Smooth muscle cell (in vitro differentiated cells): Measurements from ENCODE around the gene USP17L27. TPM values are rescaled to one million over a fixed set of nuclear protein-coding genes. Genes with fewer than 3 reads are reported as not detected.
A peak's percentile ranks its signal among the peaks of the same experiment; 100 is the strongest.
"Not testable (repeated sequence)": the region's sequence is repeated elsewhere in the genome, so short reads cannot be mapped to it uniquely, and the experiment has no call there.

Experiments used
- DNase-seq: peaks from one replicate; lab custom pipeline; 2025; ENCODE audit not compliant: unreplicated experiment; lab: John Stamatoyannopoulos, UW
- H2AFZ ChIP-seq: fragments of 200-600 bp; sonication (generic); 2 replicates; pipeline ENCODE4 v1.6.0; 2016; ENCODE audit warnings: antibody characterized with exemption, low read depth, mild to moderate bottlenecking
- H3F3A ChIP-seq: fragments of 200-600 bp; sonication (generic); 2 replicates; pipeline ENCODE4 v1.6.0; 2017; ENCODE audit warnings: antibody characterized with exemption, low read depth
- H3K27ac ChIP-seq: fragments of 200-600 bp; sonication (generic); 2 replicates; pipeline ENCODE4 v1.5.1; 2016; ENCODE audit warnings: low read depth, mild to moderate bottlenecking
- H3K27me3 ChIP-seq: fragments of 200-600 bp; sonication (generic); 2 replicates; pipeline ENCODE4 v1.6.1; 2016; ENCODE audit warnings: low read depth, mild to moderate bottlenecking
- H3K36me3 ChIP-seq: fragments of 200-600 bp; sonication (generic); 2 replicates; pipeline ENCODE4 v1.5.1; 2016; ENCODE audit warnings: low read depth
- H3K4me1 ChIP-seq: fragments of 200-600 bp; sonication (generic); 2 replicates; pipeline ENCODE4 v1.5.1; 2016; ENCODE audit warnings: low read depth
- H3K4me2 ChIP-seq: fragments of 200-600 bp; sonication (generic); 2 replicates; pipeline ENCODE4 v1.6.0; 2016; ENCODE audit warnings: mild to moderate bottlenecking
- H3K4me3 ChIP-seq: fragments of 200-600 bp; sonication (generic); 2 replicates; pipeline ENCODE4 v1.5.1; 2016; ENCODE audit warnings: mild to moderate bottlenecking
- H3K79me2 ChIP-seq: fragments of 200-600 bp; sonication (generic); 2 replicates; pipeline ENCODE4 v1.6.0; 2016; ENCODE audit warnings: low read depth, mild to moderate bottlenecking
- H3K9ac ChIP-seq: fragments of 200-600 bp; sonication (generic); 2 replicates; pipeline ENCODE4 v1.6.0; 2016; ENCODE audit warnings: low read depth
- H3K9me3 ChIP-seq: fragments of 200-600 bp; sonication (generic); replicated peaks from 2 replicates; pipeline ENCODE4 v1.5.1; 2016; ENCODE audit warnings: low read depth
- H4K20me1 ChIP-seq: fragments of 200-600 bp; sonication (generic); 2 replicates; pipeline ENCODE4 v1.6.0; 2016; ENCODE audit warnings: low read depth
- WGBS: methylation state at CpG from one replicate; pipeline ENCODE4 v1.1.7; 2016; ENCODE audit warnings: low lambda C conversion rate; 5-methylcytosine and 5-hydroxymethylcytosine counted together
- polyA plus RNA-seq: library from polyadenylated mRNA; unstranded; fragments of >200 nt; fragmentation: Nextera tagmentation; extraction: Ambion mirVana; gene quantifications from 2 replicates; pipeline ENCODE4 v1.2.1, GENCODE V29; 2016
- total RNA-seq: library from RNA; depleted of rRNA; stranded (reverse); fragments of >200 nt; gene quantifications from 2 replicates; pipeline ENCODE4 v1.2.3, GENCODE V29; 2014
- TF ChIP-seq, protein P1 (sequence below): fragments of 200-600 bp; sonication (generic); IDR thresholded peaks from 2 replicates; pipeline ENCODE4 v1.5.1; 2017; ENCODE audit warnings: borderline replicate concordance, mild to moderate bottlenecking, antibody characterized with exemption; ENCODE audit not compliant: insufficient read depth, poor library complexity, severe bottlenecking

USP17L27 gene
- total and polyA plus RNA-seq, 2 experiments from 2014 or later: not detected

GRCh38 chr4:9362829-9363228, 18.9 kb downstream of the USP17L27 start, which contains the start of gene USP17L30:
Gene USP17L30, plus strand, starts transcription at chr4:9363129. Its CDS starts 0 bp downstream, at chr4:9363129.
- not testable (repeated sequence) for H4K20me1 ChIP-seq, H3K36me3 ChIP-seq, H3K27me3 ChIP-seq, H3K9ac ChIP-seq, DNase-seq, H3K4me2 ChIP-seq, H3K4me3 ChIP-seq, H2AFZ ChIP-seq, H3F3A ChIP-seq, H3K79me2 ChIP-seq, H3K4me1 ChIP-seq, H3K9me3 ChIP-seq, H3K27ac ChIP-seq
- no CpG with 5 or more reads among the region's 15 CpGs for WGBS

DNA sequence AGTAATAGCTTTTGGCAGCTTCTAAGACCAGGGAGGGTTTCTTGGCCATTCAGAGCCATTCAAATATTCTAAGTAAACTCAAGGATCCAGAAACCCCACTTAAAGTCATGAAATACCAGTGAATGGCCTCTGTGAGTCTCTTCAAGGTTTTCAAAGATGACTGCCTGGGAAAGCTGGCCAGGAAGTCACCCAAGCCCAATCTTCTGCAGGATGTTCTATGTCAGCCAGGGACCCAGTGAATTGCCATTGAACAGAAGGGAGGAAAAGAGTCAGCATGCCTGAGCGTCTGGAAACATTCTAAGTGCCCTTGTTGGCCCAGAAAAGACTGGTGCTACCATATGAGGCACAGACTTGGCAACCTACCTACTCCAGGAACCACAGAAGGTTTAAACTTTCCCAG, 35.9 kb downstream of the USP17L27 start:
- WGBS: 29% methylated on average over 1 of the region's 1 CpG
- not testable (repeated sequence) for H2AFZ ChIP-seq, H3K79me2 ChIP-seq, H3K9me3 ChIP-seq, H3K4me3 ChIP-seq, H4K20me1 ChIP-seq, H3K27me3 ChIP-seq, H3F3A ChIP-seq, H3K36me3 ChIP-seq, H3K27ac ChIP-seq, H3K4me1 ChIP-seq, H3K9ac ChIP-seq, H3K4me2 ChIP-seq, DNase-seq

- not testable (repeated sequence) for H3F3A ChIP-seq, H3K9ac ChIP-seq, H3K79me2 ChIP-seq, H3K27me3 ChIP-seq, H3K9me3 ChIP-seq, H3K4me1 ChIP-seq, H3K27ac ChIP-seq, DNase-seq, H3K36me3 ChIP-seq, H4K20me1 ChIP-seq
- peak overlapping the region; percentile 85 for H2AFZ ChIP-seq
- TF ChIP-seq, protein P1, sequence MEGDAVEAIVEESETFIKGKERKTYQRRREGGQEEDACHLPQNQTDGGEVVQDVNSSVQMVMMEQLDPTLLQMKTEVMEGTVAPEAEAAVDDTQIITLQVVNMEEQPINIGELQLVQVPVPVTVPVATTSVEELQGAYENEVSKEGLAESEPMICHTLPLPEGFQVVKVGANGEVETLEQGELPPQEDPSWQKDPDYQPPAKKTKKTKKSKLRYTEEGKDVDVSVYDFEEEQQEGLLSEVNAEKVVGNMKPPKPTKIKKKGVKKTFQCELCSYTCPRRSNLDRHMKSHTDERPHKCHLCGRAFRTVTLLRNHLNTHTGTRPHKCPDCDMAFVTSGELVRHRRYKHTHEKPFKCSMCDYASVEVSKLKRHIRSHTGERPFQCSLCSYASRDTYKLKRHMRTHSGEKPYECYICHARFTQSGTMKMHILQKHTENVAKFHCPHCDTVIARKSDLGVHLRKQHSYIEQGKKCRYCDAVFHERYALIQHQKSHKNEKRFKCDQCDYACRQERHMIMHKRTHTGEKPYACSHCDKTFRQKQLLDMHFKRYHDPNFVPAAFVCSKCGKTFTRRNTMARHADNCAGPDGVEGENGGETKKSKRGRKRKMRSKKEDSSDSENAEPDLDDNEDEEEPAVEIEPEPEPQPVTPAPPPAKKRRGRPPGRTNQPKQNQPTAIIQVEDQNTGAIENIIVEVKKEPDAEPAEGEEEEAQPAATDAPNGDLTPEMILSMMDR: peak; percentile 44
- H3K4me3 ChIP-seq: peak overlapping the region; percentile 42
- H3K4me2 ChIP-seq: peak overlapping the region; percentile 78
- WGBS: 48% methylated on average over 29 of the region's 36 CpGs
These were observed 37.1 kb downstream of the USP17L27 start for GRCh38 chr4:9381012-9381534.

DNA sequence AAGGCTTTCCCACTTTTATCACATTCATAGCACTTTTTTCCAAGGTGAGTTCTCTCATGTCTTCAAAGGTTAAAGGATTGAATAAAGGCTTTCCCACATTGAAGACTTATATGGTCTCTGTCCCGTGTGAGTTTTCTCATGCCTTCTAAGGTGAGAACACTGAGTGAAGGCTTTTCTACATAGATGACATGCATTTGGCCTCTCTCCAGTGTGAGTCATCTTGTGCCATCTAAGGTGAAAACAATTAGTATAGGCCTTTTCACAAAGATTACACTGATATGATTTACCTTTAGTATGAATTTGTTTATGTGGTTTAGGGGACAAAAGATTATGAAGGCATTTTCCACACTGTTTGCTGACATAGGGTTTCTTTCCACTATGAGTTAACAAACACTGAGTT, 40.2 kb downstream of the USP17L27 start:
- Histone ChIP-seq H3K9ac (no peak overlapping the region), H4K20me1 (no peaks in the 10 kb centered on the region), H3F3A (no peaks in the 10 kb centered on the region), H3K4me2 (no peak overlapping the region), H3K9me3 (no peaks in the 10 kb centered on the region), H3K4me3 (no peak overlapping the region), H3K36me3 (no peaks in the 10 kb centered on the region), H2AFZ (no peak overlapping the region), H3K79me2 (no peaks in the 10 kb centered on the region), H3K27me3 (no peaks in the 10 kb centered on the region), H3K27ac (no peak overlapping the region), H3K4me1 (no peaks in the 10 kb centered on the region)
- TF ChIP-seq, protein P1: no peak
- whole genome bisulfite sequencing: 75% methylated on average over 1 of the region's 1 CpG
- DNase-seq: no peak

DNA sequence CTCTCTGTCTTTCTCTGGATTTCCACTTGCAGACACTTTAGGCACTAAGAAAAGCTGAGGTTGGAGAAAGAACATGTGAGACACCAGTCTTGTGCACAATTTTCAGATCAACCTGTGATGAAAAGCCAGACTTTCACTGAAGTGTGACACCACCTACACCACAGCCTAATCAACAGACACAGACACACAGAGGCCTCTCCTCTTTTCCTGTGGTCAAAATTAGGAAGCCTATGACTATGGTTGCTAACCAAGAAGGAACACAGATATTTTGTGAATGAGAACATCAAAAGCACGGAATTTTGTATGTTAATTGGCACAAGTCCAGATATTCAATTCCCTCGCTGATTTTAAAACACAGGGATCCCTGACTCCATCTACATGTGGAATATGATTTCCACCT, 45.1 kb downstream of the USP17L27 start:
- DNase-seq, H3K4me3 ChIP-seq, H3K27me3 ChIP-seq, H3F3A ChIP-seq, H3K36me3 ChIP-seq, H2AFZ ChIP-seq, H3K4me1 ChIP-seq, H3K27ac ChIP-seq, H3K79me2 ChIP-seq, H4K20me1 ChIP-seq, H3K4me2 ChIP-seq, H3K9ac ChIP-seq, H3K9me3 ChIP-seq: not testable (repeated sequence)
- 74% methylated on average over 2 of the region's 2 CpGs for WGBS

Other genes with a start within 250 kb of the USP17L27 start
- not detected in 2 replicates for gene FAM90A26, start 173.7 kb upstream of the USP17L27 start, total RNA-seq
- not detected in 2 replicates for gene FAM90A26, start 173.7 kb upstream of the USP17L27 start, polyA plus RNA-seq
- not detected in 2 replicates for gene USP17L10, start 133.5 kb upstream of the USP17L27 start, total RNA-seq
- not detected in 2 replicates for gene USP17L10, start 133.5 kb upstream of the USP17L27 start, polyA plus RNA-seq
- gene USP17L11, start 128.7 kb upstream of the USP17L27 start, total RNA-seq: not detected in 2 replicates
- gene USP17L11, start 128.7 kb upstream of the USP17L27 start, polyA plus RNA-seq: not detected in 2 replicates
- not detected in 2 replicates for gene USP17L12, start 124.0 kb upstream of the USP17L27 start, total RNA-seq
- gene USP17L12, start 124.0 kb upstream of the USP17L27 start, polyA plus RNA-seq: not detected in 2 replicates
- not detected in 2 replicates for gene USP17L13, start 119.3 kb upstream of the USP17L27 start, total RNA-seq
- gene USP17L13, start 119.3 kb upstream of the USP17L27 start, polyA plus RNA-seq: not detected in 2 replicates
- not detected in 2 replicates for gene USP17L15, start 109.8 kb upstream of the USP17L27 start, total RNA-seq
- gene USP17L15, start 109.8 kb upstream of the USP17L27 start, polyA plus RNA-seq: not detected in 2 replicates
- gene USP17L17, start 100.3 kb upstream of the USP17L27 start, total RNA-seq: not detected in 2 replicates
- not detected in 2 replicates for gene USP17L17, start 100.3 kb upstream of the USP17L27 start, polyA plus RNA-seq
- gene USP17L18, start 95.5 kb upstream of the USP17L27 start, total RNA-seq: not detected in 2 replicates
- gene USP17L18, start 95.5 kb upstream of the USP17L27 start, polyA plus RNA-seq: not detected in 2 replicates
- not detected in 2 replicates for gene USP17L19, start 90.8 kb upstream of the USP17L27 start, total RNA-seq
- gene USP17L19, start 90.8 kb upstream of the USP17L27 start, polyA plus RNA-seq: not detected in 2 replicates
- gene USP17L20, start 86.0 kb upstream of the USP17L27 start, total RNA-seq: not detected in 2 replicates
- not detected in 2 replicates for gene USP17L20, start 86.0 kb upstream of the USP17L27 start, polyA plus RNA-seq
- not detected in 2 replicates for gene USP17L21, start 81.3 kb upstream of the USP17L27 start, total RNA-seq
- not detected in 2 replicates for gene USP17L21, start 81.3 kb upstream of the USP17L27 start, polyA plus RNA-seq
- not detected in 2 replicates for gene USP17L22, start 76.5 kb upstream of the USP17L27 start, total RNA-seq
- gene USP17L22, start 76.5 kb upstream of the USP17L27 start, polyA plus RNA-seq: not detected in 2 replicates
- not detected in 2 replicates for gene USP17L24, start 19.0 kb upstream of the USP17L27 start, total RNA-seq
- not detected in 2 replicates for gene USP17L24, start 19.0 kb upstream of the USP17L27 start, polyA plus RNA-seq
- not detected in 2 replicates for gene USP17L25, start 14.2 kb upstream of the USP17L27 start, total RNA-seq
- not detected in 2 replicates for gene USP17L25, start 14.2 kb upstream of the USP17L27 start, polyA plus RNA-seq
- not detected in 2 replicates for gene USP17L26, start 9.5 kb upstream of the USP17L27 start, total RNA-seq
- gene USP17L26, start 9.5 kb upstream of the USP17L27 start, polyA plus RNA-seq: not detected in 2 replicates
- not detected in 2 replicates for gene USP17L5, start 4.7 kb upstream of the USP17L27 start, total RNA-seq
- not detected in 2 replicates for gene USP17L5, start 4.7 kb upstream of the USP17L27 start, polyA plus RNA-seq
- not detected in 2 replicates for gene USP17L28, start 4.7 kb downstream of the USP17L27 start, total RNA-seq
- gene USP17L28, start 4.7 kb downstream of the USP17L27 start, polyA plus RNA-seq: not detected in 2 replicates
- not detected in 2 replicates for gene USP17L29, start 9.5 kb downstream of the USP17L27 start, total RNA-seq
- gene USP17L29, start 9.5 kb downstream of the USP17L27 start, polyA plus RNA-seq: not detected in 2 replicates
- gene USP17L30, start 19.0 kb downstream of the USP17L27 start, total RNA-seq: not detected in 2 replicates
- gene USP17L30, start 19.0 kb downstream of the USP17L27 start, polyA plus RNA-seq: not detected in 2 replicates
- not detected in 2 replicates for gene DEFB131A, start 100.3 kb downstream of the USP17L27 start, total RNA-seq
- not detected in 2 replicates for gene DEFB131A, start 100.3 kb downstream of the USP17L27 start, polyA plus RNA-seq